AG04449 (cell line): Measurements from ENCODE around the gene HOATZ.

Source experiments
- CTCF ChIA-PET: fragments of 350-600 bp; formaldehyde crosslinking; extraction: SDS; loops from one replicate; lab custom pipeline; 2021; ENCODE audit warnings: antibody characterized with exemption; lab: Yijun Ruan, JAX
- POLR2A ChIA-PET: fragments of 400-600, 350-600 bp; formaldehyde crosslinking; extraction: SDS; loops from one replicate; lab custom pipeline; 2020; ENCODE audit warnings: antibody characterized with exemption, inconsistent platforms; lab: Yijun Ruan, JAX
- DNase-seq: peaks from one replicate; pipeline ENCODE4 v3.0.0-alpha.2; 2010; ENCODE audit warnings: low read depth, low spot score
- H3K4me3 ChIP-seq: 2 replicates; pipeline ENCODE4 v1.5.1; 2011; ENCODE audit warnings: low read depth, mild to moderate bottlenecking, control low read depth, low read length
- TF ChIP-seq, protein P1 (sequence below): IDR thresholded peaks from one replicate; pipeline ENCODE4 v1.5.1; 2011; ENCODE audit warnings: mild to moderate bottlenecking, moderate library complexity, low read length, control low read depth, inconsistent platforms; ENCODE audit not compliant: insufficient read depth; ENCODE audit errors: missing control alignments

HOATZ gene

DNA sequence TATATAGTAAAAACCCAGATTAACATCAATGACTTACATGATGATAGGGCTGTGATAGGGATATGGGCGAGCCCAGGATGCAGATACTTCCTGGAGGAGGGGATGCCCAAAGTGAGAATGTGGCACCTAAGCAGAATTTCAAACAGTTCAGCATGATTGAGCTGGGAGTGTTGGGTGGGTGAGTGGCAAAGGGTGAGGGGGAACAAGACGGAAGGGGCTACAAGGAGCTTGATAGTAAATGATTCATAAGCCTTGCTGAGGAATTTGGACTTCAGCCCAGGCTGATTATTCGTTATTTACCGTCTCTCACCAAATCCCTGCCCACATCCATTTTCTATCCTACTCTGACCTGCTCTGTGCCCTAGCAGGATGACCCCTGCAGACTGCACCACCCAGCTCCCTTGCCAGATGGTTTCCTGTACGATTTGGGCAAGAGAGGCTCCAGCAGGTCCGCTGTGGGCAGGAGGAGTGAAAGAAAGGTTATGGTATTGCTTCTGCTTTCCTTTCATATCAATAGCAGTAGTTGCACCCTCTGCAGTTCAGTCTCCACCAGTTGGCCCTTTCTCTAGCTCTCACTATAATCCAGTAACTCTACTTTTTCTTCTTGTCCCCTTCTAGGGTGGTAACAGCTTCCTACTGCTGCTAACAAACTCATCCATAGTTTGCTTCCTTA is 57.4 kb downstream of the HOATZ start:
- CTCF ChIA-PET, result interaction anchor here (0.7 to 3.2 kb wide), 11 partner anchors 8 to 271 kb away, joined by 3 to 15 read pairs (median 3); partner anchors contain the start of gene PPP2R1B

DNA sequence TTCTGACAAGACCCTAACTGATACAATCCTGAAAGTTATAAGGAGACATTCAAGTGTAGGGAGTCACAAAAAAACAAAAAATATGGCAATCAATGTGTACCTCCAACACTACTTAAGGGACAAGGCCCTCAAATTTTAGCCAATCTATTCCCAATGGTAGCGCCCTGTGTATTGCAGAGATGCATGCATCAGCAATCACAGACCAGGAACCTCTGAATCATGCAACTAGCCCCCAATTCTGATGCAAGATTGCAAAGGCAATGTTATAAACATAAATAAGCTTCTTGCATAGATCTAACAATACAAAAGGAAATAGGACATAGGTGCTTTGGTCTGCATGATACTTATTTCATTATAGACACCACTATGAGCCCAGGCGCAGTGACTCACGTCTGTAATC is 58.0 kb downstream of the HOATZ start:
- no peak overlapping the region for H3K4me3 ChIP-seq
- TF ChIP-seq, protein P1, sequence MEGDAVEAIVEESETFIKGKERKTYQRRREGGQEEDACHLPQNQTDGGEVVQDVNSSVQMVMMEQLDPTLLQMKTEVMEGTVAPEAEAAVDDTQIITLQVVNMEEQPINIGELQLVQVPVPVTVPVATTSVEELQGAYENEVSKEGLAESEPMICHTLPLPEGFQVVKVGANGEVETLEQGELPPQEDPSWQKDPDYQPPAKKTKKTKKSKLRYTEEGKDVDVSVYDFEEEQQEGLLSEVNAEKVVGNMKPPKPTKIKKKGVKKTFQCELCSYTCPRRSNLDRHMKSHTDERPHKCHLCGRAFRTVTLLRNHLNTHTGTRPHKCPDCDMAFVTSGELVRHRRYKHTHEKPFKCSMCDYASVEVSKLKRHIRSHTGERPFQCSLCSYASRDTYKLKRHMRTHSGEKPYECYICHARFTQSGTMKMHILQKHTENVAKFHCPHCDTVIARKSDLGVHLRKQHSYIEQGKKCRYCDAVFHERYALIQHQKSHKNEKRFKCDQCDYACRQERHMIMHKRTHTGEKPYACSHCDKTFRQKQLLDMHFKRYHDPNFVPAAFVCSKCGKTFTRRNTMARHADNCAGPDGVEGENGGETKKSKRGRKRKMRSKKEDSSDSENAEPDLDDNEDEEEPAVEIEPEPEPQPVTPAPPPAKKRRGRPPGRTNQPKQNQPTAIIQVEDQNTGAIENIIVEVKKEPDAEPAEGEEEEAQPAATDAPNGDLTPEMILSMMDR, result no peak
- ChIA-PET POLR2A (interaction anchor here (1.6 kb wide), 1 partner anchor 274 kb away, joined by 3 read pairs; no protein-coding TSS in a partner anchor), CTCF (interaction anchor here (0.7 to 3.2 kb wide), 5 partner anchors 9 to 203 kb away, joined by 3 to 15 read pairs (median 4); no protein-coding TSS in a partner anchor)
- DNase-seq, result no peak

More for the DNA sequence above, 57.4 kb downstream of the HOATZ start:
- POLR2A ChIA-PET, result interaction anchor here (1.6 kb wide), 1 partner anchor 275 kb away, joined by 3 read pairs; no protein-coding TSS in a partner anchor
- DNase-seq, result no peak
- no peak overlapping the region for H3K4me3 ChIP-seq
- TF ChIP-seq, protein P1, result no peak

DNA sequence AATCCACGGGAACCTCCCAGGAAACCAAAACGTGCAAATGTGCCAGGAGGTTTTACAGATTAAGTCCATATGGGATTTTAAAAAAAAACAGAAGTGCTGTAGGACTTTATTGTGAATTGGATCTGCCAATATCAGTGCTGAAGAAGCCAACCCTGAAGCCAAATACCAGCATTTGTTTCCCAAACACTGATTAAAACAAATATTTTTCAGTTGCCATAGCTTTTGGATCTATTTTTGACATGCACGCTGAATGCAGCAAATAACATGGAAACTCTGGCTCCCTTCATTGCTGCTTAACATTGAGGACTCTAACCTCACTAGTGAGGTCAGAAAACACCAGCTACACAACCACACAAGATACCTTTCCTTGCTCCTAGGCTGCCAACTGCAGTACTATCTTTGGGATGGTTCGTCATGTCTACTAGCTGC is 59.3 kb downstream of the HOATZ start:
- DNase-seq, result no peak
- H3K4me3 ChIP-seq, result no peak overlapping the region
- TF ChIP-seq, protein P1, result no peak
- ChIA-PET CTCF (interaction anchor here (0.8 to 3.2 kb wide), 6 partner anchors 8 to 120 kb away, joined by 3 to 15 read pairs (median 6); no protein-coding TSS in a partner anchor), POLR2A (no interaction called here)

DNA sequence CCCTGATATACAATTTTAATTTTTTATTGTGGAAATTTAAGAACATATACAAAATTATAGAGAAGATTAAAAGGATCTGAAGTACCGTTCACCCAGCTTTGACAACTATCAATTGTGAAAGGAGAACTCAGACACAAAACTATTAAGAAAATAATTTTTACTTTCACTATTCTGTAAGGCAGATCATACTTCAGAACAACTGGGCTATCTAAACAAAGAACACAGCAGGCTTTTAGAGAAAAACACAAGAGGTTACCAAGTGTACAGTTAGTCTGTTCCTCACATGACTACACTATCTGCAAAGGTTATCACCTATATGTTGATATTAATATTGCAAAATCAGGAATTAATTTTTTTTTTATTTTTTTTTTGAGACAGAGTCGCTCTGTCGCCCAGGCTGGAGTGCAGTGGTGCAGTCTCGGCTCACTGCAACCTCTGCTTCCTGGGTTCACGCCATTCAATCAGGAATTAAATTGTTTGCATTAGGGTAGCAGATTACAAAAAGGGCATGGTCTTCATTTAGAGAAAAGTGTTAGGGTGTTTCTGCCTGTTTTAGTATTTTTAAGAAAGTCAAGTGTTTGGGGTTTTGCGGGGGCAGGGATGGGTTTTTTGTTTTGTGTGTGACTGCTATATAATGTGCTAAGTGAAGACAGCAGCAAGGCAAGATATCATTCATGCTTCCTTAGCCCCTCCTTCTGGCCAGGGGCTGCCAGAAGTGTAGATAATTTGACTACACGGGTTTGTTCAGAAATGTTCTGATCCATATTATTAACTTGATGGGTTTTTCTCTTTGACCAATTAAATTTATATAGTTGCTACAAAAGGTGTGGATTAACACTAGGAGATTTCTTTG is 60.0 kb downstream of the HOATZ start:
- ChIA-PET POLR2A (no interaction called here), CTCF (interaction anchor here (0.8 to 3.2 kb wide), 6 partner anchors 8 to 120 kb away, joined by 3 to 15 read pairs (median 6); no protein-coding TSS in a partner anchor)
- H3K4me3 ChIP-seq, result no peak overlapping the region
- no peak for DNase-seq
- TF ChIP-seq, protein P1, result no peak

DNA sequence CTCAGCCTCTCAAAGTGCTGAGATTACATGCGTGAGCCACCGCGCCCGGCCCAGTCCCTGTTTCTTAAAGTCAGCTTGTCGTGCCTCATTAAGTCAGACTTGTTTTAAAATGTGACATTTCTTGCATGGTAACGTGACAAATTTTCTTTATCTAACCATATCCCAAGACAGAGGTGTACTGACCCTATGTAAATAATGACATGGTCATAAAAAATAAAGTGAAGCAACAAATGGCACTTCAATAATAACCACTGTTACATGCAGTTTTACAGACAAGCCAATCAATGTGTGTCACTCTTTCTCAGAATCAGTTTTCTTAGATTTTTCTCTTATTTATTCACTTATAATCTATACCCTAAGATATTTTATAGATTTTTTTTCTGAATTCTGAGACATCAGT is 61.2 kb downstream of the HOATZ start:
- TF ChIP-seq, protein P1, result no peak
- ChIA-PET CTCF (interaction anchor here (2.5 kb wide), 1 partner anchor 122 kb away, joined by 6 read pairs; no protein-coding TSS in a partner anchor), POLR2A (no interaction called here)
- DNase-seq, result no peak
- H3K4me3 ChIP-seq, result no peak overlapping the region
